ENCODE data around the gene ASPHD1.

ASPHD1 gene

DNA sequence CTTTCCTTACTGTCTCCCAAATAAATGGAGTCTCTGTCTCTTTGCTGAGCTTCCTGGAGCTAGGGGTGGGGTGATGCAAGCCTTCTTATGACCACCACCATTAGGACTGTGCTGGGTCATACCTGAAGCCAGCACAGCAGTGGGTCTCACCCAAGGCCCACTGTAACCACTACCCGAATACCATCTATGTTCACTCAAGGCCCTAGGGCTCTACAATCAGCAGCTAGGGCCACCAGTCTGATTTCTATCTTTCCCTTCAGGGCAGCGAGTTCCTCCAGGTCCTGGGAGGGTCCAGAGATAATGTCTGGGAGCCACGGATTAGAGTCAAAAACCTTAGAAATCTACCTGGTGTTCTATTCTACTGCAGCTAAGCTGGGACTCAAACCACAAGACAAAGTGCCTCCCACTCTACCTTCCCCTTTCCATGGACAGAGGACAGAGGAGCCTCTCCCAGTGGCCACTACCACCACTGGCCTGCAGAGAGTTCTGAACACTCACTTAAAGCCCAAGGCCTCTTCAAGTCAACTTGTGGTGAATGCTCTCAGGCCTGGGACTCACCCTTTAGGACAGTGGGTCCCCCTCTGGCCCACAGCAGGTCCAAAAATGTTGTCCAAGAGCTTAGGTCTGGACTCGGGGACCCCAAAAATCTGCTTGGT is 50.6 kb downstream of the ASPHD1 start:
- no peak for DNase-seq

- DNase-seq = no peak
Observed at GRCh38 chr16:29951625-29952365, 51.5 kb downstream of the ASPHD1 start.
